Heart left ventricle (tissue), 13 donors: ENCODE measurements around the gene ZNF790.

Experiments used
- POLR2A ChIP-seq, 2 donors: fragments of 450-650 bp; IDR thresholded peaks; one replicate each; pipeline ENCODE4 v1.6.1; 2017; ENCODE audit warnings: antibody characterized with exemption in 2 of 2, mild to moderate bottlenecking in 2 of 2, moderate library complexity in 2 of 2
- TF ChIP-seq, protein P1 (sequence below), 12 donors: fragments of 200-600 bp; sonication (generic) in 4 of 12; IDR thresholded peaks; one replicate each; pipeline versions ENCODE4 v1.5.0 to v1.8.0; 2018 to 2022; ENCODE audit warnings: antibody characterized with exemption in 12 of 12, mild to moderate bottlenecking in 5 of 12
- donor health status: ischemic (EF 13 %, LVEDD 7.1; RV severe dilation, severe dysfunction).
- donor health status: DM: no; HTN: yes; CAD: no.
- donor health status: DM: no; HTN: no; CAD: no.
- donor health status: ischemic (EF 25% LVEDD 6.9; RV normal size, moderate dysfunction).
- donor health status: ischemic (EF 25% LVEDD 5.7; RV mildly dilated, moderate dysfunction).
- donor health status: ischemic (EF 35%, LVEDD 5.7; RV mildly dilated, moderate dysfunction).
- donor health status: nonischemic (EF 11% LVEDD 7.7; RV severe dilation, severe dysfunction).
- donor health status: DM: yes; HTN: yes; CAD: no.
- donor health status: PGD.
- donor health status: ischemic (EF 29% LVEDD 5.4; RV normal size, mild dysfunction).
- donor health status: nonischemic (EF 23%, LVEDD 6.1; RV moderate dilation, normal function).

DNA sequence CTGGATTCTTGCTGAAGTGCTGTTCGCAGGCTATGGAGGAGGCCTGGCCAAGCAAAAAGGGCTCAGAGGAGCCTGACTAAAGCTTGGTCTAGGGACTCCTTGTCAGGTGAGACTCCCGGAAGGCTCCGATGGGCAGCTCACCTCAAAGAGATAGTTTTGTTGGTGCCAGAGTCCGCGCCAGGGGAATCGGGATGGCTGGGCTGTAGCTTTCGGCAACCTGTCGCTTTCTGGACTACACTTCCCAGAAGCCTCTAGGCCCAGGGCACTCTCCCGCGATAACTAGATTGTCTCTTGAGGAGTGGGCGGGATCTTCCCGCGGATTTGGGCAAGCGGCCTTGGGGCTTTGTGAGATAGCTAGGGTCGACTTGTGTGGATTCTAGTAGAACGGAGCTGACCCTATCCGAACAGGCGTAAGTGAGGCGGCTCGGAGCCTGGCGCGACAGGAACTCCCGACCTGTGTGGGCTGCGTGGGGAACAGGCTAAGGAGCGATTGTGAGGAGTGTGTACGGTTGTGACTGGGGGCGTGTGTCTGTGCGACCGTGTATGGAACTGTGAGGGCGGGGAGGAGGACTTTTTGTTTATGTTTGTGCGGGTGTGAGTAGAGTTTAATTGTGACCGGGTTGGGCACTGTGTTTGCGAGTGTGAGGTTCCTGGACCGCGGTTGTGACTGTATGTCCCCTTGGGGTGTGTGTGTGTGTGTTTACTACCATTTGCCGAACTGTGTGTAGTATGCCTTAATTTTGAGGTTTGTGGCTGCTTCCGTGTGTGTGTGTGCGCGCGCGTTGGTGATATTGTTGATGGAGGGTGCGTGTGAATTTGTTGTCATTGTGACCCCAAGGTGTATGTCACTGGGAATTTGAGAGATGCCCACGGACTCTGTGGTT is 12.6 kb upstream of the ZNF790 start, which contains the start of gene ZNF345:
- TF ChIP-seq, protein P1, sequence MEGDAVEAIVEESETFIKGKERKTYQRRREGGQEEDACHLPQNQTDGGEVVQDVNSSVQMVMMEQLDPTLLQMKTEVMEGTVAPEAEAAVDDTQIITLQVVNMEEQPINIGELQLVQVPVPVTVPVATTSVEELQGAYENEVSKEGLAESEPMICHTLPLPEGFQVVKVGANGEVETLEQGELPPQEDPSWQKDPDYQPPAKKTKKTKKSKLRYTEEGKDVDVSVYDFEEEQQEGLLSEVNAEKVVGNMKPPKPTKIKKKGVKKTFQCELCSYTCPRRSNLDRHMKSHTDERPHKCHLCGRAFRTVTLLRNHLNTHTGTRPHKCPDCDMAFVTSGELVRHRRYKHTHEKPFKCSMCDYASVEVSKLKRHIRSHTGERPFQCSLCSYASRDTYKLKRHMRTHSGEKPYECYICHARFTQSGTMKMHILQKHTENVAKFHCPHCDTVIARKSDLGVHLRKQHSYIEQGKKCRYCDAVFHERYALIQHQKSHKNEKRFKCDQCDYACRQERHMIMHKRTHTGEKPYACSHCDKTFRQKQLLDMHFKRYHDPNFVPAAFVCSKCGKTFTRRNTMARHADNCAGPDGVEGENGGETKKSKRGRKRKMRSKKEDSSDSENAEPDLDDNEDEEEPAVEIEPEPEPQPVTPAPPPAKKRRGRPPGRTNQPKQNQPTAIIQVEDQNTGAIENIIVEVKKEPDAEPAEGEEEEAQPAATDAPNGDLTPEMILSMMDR (IDR thresholded peaks at IDR 0.05): no peak
- TF ChIP-seq POLR2A (IDR thresholded peaks at IDR 0.05): peak in 1 of 2 donors; percentile 47
